SU-DHL-6 (cell line): Measurements from ENCODE around the gene SLC44A1.

Experiments
- H2AFZ ChIP-seq: fragments of 200-600 bp; sonication (generic); 2 replicates; pipeline ENCODE4 v1.6.1; 2014; ENCODE audit warnings: low read depth, mild to moderate bottlenecking, moderate library complexity, mixed read lengths, antibody characterized with exemption, low read length; ENCODE audit not compliant: severe bottlenecking
- H3F3A ChIP-seq: fragments of 200-600 bp; shearing (Covaris generic); 2 replicates; pipeline ENCODE4 v1.6.0; 2016; ENCODE audit warnings: antibody characterized with exemption, mild to moderate bottlenecking; ENCODE audit not compliant: insufficient read depth
- H3K27ac ChIP-seq: fragments of 200-600 bp; sonication (generic); 2 replicates; pipeline ENCODE4 v1.5.1; 2016; ENCODE audit warnings: low read depth, mild to moderate bottlenecking, low read length, moderate library complexity, mixed read lengths
- H3K27me3 ChIP-seq: fragments of 200-600 bp; sonication (generic), shearing (Covaris generic); 2 replicates; pipeline ENCODE4 v1.6.0; 2014; ENCODE audit warnings: mild to moderate bottlenecking, low read length
- H3K36me3 ChIP-seq: fragments of 200-600 bp; sonication (generic); 2 replicates; pipeline ENCODE4 v1.6.1; 2014; ENCODE audit warnings: mild to moderate bottlenecking, low read length, mixed read lengths
- H3K4me2 ChIP-seq: fragments of 300-600, 200-600 bp; shearing (Covaris generic), sonication (generic); 2 replicates; pipeline ENCODE4 v1.6.0; 2014; ENCODE audit warnings: low read length, low read depth, mild to moderate bottlenecking; ENCODE audit not compliant: poor library complexity, severe bottlenecking
- H3K4me3 ChIP-seq: fragments of 200-600 bp; sonication (generic); 2 replicates; pipeline ENCODE4 v1.5.1; 2014; ENCODE audit warnings: antibody characterized with exemption, low read length, mild to moderate bottlenecking, mixed read lengths; ENCODE audit not compliant: insufficient read depth, poor library complexity, severe bottlenecking
- H3K79me2 ChIP-seq: fragments of 200-600 bp; sonication (generic); 2 replicates; pipeline ENCODE4 v1.6.1; 2014; ENCODE audit warnings: mild to moderate bottlenecking, low read length, moderate library complexity; ENCODE audit not compliant: insufficient read depth
- H3K9ac ChIP-seq: fragments of 200-600 bp; sonication (generic); 2 replicates; pipeline ENCODE4 v1.7.0; 2014; ENCODE audit warnings: mild to moderate bottlenecking, low read length
- H3K9me2 ChIP-seq: fragments of 200-600 bp; sonication (generic); replicated peaks from 2 replicates; pipeline ENCODE4 v1.6.1; 2014; ENCODE audit warnings: low read length; ENCODE audit not compliant: insufficient read depth
- H3K9me3 ChIP-seq: fragments of 200-600 bp; sonication (generic); 2 replicates; pipeline ENCODE4 v1.6.1; 2014; ENCODE audit warnings: low read length, mixed read lengths; ENCODE audit not compliant: insufficient read depth
- H4K20me1 ChIP-seq: fragments of 200-600 bp; sonication (generic); 2 replicates; pipeline ENCODE4 v1.6.1; 2014; ENCODE audit warnings: low read depth, mild to moderate bottlenecking, antibody characterized with exemption, low read length, moderate library complexity, mixed read lengths
- CTCF ChIP-seq: fragments of 200-600 bp; sonication (generic); IDR thresholded peaks from one replicate; pipeline ENCODE4 v1.5.1; 2017; ENCODE audit warnings: antibody characterized with exemption, mild to moderate bottlenecking, low read length, moderate library complexity; ENCODE audit not compliant: insufficient read depth, poor library complexity, severe bottlenecking
- EZH2phosphoT487 ChIP-seq: fragments of 200-600 bp; sonication (generic), shearing (Covaris generic); conservative IDR thresholded peaks from 2 replicates; pipeline ENCODE4 v1.6.1; 2018; ENCODE audit warnings: mild to moderate bottlenecking, antibody characterized with exemption, low read length, moderate library complexity, mixed read lengths

Gene SLC44A1

DNA sequence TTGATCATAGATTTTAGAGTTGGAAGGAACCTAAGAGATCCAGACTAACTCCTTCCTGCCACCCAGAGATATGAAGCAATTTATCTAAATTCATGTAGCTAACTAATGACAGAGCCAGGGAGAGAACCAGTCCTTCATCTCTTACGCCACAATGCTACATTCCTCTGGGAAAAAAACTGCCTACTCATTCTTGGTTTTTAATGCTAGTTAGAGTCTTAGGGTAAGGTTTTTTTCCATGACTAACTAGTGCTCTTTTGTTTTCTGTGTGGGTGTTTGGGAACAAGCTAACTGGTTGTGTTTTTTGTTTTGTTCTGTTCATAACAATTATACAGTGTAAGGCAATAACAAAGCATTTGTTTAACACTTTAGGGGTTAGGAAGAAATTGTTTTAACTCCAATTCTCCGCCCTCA lies 52.4 kb downstream of the SLC44A1 start:
- TF ChIP-seq EZH2phosphoT487, result no peak
- TF ChIP-seq CTCF, result no peak
- no peaks in the 10 kb centered on the region for H3K9me2 ChIP-seq
- no peaks in the 10 kb centered on the region for H3K27me3 ChIP-seq
- no peak overlapping the region for H3K4me2 ChIP-seq
- no peaks in the 10 kb centered on the region for H3K36me3 ChIP-seq
- no peak overlapping the region for H3K4me3 ChIP-seq
- no peak overlapping the region for H3K27ac ChIP-seq
- no peaks in the 10 kb centered on the region for H3K79me2 ChIP-seq
- no peaks in the 10 kb centered on the region for H4K20me1 ChIP-seq
- no peak overlapping the region for H3K9ac ChIP-seq
- no peaks in the 10 kb centered on the region for H3F3A ChIP-seq
- H2AFZ ChIP-seq, result no peak overlapping the region
- H3K9me3 ChIP-seq, result no peaks in the 10 kb centered on the region

GRCh38 chr9:105297442-105298075 lies 53.1 kb downstream of the SLC44A1 start:
- Histone ChIP-seq H4K20me1 (no peaks in the 10 kb centered on the region), H3K9me3 (no peaks in the 10 kb centered on the region), H2AFZ (no peak overlapping the region), H3K27ac (no peak overlapping the region), H3K27me3 (no peaks in the 10 kb centered on the region), H3K9ac (no peak overlapping the region), H3K79me2 (no peaks in the 10 kb centered on the region), H3K4me2 (no peak overlapping the region), H3K36me3 (no peaks in the 10 kb centered on the region), H3F3A (no peaks in the 10 kb centered on the region), H3K9me2 (no peaks in the 10 kb centered on the region), H3K4me3 (no peak overlapping the region)
- TF ChIP-seq EZH2phosphoT487 (no peak), CTCF (no peak)

DNA sequence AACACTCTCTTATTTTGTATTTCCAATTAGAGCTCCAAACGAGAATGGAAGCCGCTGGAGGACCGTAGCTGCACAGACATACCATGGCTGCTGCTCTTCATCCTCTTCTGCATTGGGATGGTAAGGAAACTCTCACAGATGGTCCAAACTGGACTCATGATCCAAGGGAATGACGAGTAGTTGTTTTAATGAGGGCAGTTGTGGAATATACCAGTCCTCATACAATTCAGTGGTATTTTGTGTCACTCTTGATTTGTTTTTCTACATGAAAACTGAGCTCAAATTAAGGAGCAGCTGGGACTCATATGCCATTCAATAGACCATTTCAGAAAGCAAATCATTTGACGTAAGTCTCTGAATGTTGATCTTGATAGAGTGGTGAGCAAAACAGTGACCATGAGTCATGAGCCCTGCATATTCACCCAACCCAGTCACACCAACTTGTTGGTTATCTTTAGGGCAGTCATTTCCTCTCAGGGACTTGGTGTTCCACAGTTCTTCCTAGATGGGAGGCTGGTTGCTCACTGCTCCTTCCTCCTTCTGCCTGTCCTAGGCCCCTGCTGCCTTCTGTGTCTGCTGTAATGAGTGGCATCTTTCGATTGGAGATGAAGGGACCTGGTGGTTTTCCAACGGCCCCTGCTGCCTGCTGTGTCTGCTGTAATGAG lies 54.9 kb downstream of the SLC44A1 start:
- H3F3A ChIP-seq, result no peaks in the 10 kb centered on the region
- H3K27ac ChIP-seq, result no peak overlapping the region
- H3K9me3 ChIP-seq, result no peaks in the 10 kb centered on the region
- H2AFZ ChIP-seq, result no peak overlapping the region
- no peak overlapping the region for H3K4me3 ChIP-seq
- H3K36me3 ChIP-seq, result no peaks in the 10 kb centered on the region
- TF ChIP-seq EZH2phosphoT487 (no peak), CTCF (no peak)
- H3K9me2 ChIP-seq, result no peaks in the 10 kb centered on the region
- H4K20me1 ChIP-seq, result no peaks in the 10 kb centered on the region
- no peak overlapping the region for H3K9ac ChIP-seq
- no peaks in the 10 kb centered on the region for H3K79me2 ChIP-seq
- H3K27me3 ChIP-seq, result no peaks in the 10 kb centered on the region
- no peak overlapping the region for H3K4me2 ChIP-seq
